NB4 (cell line): ENCODE results near the gene MACROD2.

Source experiments
- DNase-seq: peaks from one replicate; pipeline ENCODE4 v3.0.0; 2010; ENCODE audit warnings: low read depth
- H3K4me3 ChIP-seq: one replicate; pipeline ENCODE4 v1.5.1; 2011; ENCODE audit warnings: mild to moderate bottlenecking, low read depth, low read length, moderate library complexity
- CTCF ChIP-seq: IDR thresholded peaks from one replicate; pipeline ENCODE4 v1.5.1; 2012; ENCODE audit warnings: low read depth, low read length
- MAX ChIP-seq: IDR thresholded peaks from 2 replicates; pipeline ENCODE4 v1.6.1; 2011; ENCODE audit warnings: low read depth, low read length
- MYC ChIP-seq: IDR thresholded peaks from 2 replicates; pipeline ENCODE4 v1.6.1; 2011; ENCODE audit warnings: low read depth, low read length
- POLR2A ChIP-seq: IDR thresholded peaks from 2 replicates; pipeline ENCODE4 v1.6.1; 2011; ENCODE audit warnings: mild to moderate bottlenecking; ENCODE audit not compliant: insufficient read length; ENCODE audit errors: extremely low read depth

Gene MACROD2

GRCh38 chr20:16043931-16044330, 2048.6 kb downstream of the MACROD2 start:
- H3K4me3 ChIP-seq: no peak overlapping the region
- DNase-seq: no peak
- TF ChIP-seq MAX (no peak), CTCF (no peak), POLR2A (no peak), MYC (no peak)

GRCh38 chr20:16048876-16049275, 2053.6 kb downstream of the MACROD2 start:
- no peak overlapping the region for H3K4me3 ChIP-seq
- no peak for DNase-seq
- TF ChIP-seq MYC (no peak), POLR2A (no peak), CTCF (no peak), MAX (no peak)

- no peak overlapping the region for H3K4me3 ChIP-seq
- no peak for DNase-seq
- TF ChIP-seq CTCF (no peak), MYC (no peak), POLR2A (no peak), MAX (no peak)
These were observed 2054.3 kb downstream of the MACROD2 start for GRCh38 chr20:16049529-16050093.

GRCh38 chr20:16050366-16050765, 2055.1 kb downstream of the MACROD2 start:
- no peak overlapping the region for H3K4me3 ChIP-seq
- no peak for TF ChIP-seq MAX
- no peak for TF ChIP-seq CTCF
- no peak for TF ChIP-seq POLR2A
- TF ChIP-seq MYC: no peak
- DNase-seq: no peak

- DNase-seq: no peak
- TF ChIP-seq MYC (no peak), MAX (no peak), POLR2A (no peak)
- H3K4me3 ChIP-seq: no peak overlapping the region
These were observed 2056.7 kb downstream of the MACROD2 start for GRCh38 chr20:16051968-16052367.

GRCh38 chr20:16052456-16052855, 2057.1 kb downstream of the MACROD2 start:
- no peak for TF ChIP-seq MYC
- no peak for DNase-seq
- H3K4me3 ChIP-seq: no peak overlapping the region

- no peak overlapping the region for H3K4me3 ChIP-seq
- peak; percentile 29 for DNase-seq
- TF ChIP-seq MYC: no peak
- TF ChIP-seq CTCF: no peak
- TF ChIP-seq POLR2A: no peak
- no peak for TF ChIP-seq MAX
These were observed 2059.7 kb downstream of the MACROD2 start for GRCh38 chr20:16054985-16055384.
